Endothelial cell of umbilical vein (primary cell): Measurements from ENCODE around the gene SOX15. TPM values are rescaled to one million over a fixed set of nuclear protein-coding genes. Genes with fewer than 3 reads are reported as not detected.

Experiments used
- BruUV-seq: library from RNA; stranded (reverse); fragments of 400-500 nt; replicated peaks from 2 replicates; lab custom pipeline; 2021; lab: Mats Ljungman, UMichigan
- CTCF ChIA-PET: fragments of 300-600, 350-600 bp; sonication (Branson Sonifier 250); formaldehyde crosslinking; loops from one replicate; lab custom pipeline; 2021; ENCODE audit warnings: antibody characterized with exemption, inconsistent platforms; lab: Charles Lee
- POLR2A ChIA-PET: fragments of 300-600, 350-600 bp; sonication (Branson Sonifier 250); formaldehyde crosslinking; loops from one replicate; lab custom pipeline; 2021; ENCODE audit warnings: antibody characterized with exemption, inconsistent platforms; lab: Charles Lee
- DNase-seq: peaks from one replicate; pipeline ENCODE4 v3.0.0-alpha.2; 2011; ENCODE audit warnings: low read depth, low spot score
- FAIRE-seq: peaks from 2 replicates; lab custom pipeline; 2011; peaks lifted over from hg19 to GRCh38; lab: Jason Lieb, UNC
- H2AFZ ChIP-seq: 2 replicates; pipeline ENCODE4 v1.6.0; 2012; ENCODE audit warnings: low read depth, low read length, control low read depth, inconsistent platforms
- H3K27ac ChIP-seq: 2 replicates; pipeline ENCODE4 v1.5.1; 2011; ENCODE audit warnings: low read depth, mild to moderate bottlenecking, control low read depth, low read length, moderate library complexity; ENCODE audit not compliant: insufficient read depth
- H3K27me3 ChIP-seq, 2 experiments: 2 replicates each; pipeline versions ENCODE4 v1.6.0 to v1.6.1; 2011; ENCODE audit warnings: low read length in 2 of 2, mixed read lengths in 1 of 2; ENCODE audit not compliant: control insufficient read depth in 2 of 2, insufficient read depth in 2 of 2
- H3K36me3 ChIP-seq, 2 experiments: 2 replicates in 1 of 2; 3 replicates in 1 of 2; pipeline ENCODE4 v1.5.1; 2011; ENCODE audit warnings: low read length in 2 of 2, mild to moderate bottlenecking in 1 of 2, moderate library complexity in 1 of 2; ENCODE audit not compliant: control insufficient read depth in 2 of 2, insufficient read depth in 2 of 2; ENCODE audit errors: extremely low read depth in 1 of 2
- H3K4me1 ChIP-seq: 3 replicates; pipeline ENCODE4 v1.5.1; 2011; ENCODE audit warnings: mild to moderate bottlenecking, low read length; ENCODE audit not compliant: control insufficient read depth, insufficient read depth; ENCODE audit errors: extremely low read depth
- H3K4me2 ChIP-seq: 2 replicates; pipeline ENCODE4 v1.6.1; 2011; ENCODE audit warnings: low read length, control low read depth, mixed read lengths; ENCODE audit not compliant: insufficient read depth
- H3K4me3 ChIP-seq, 3 experiments: fragments of 200-600 bp in 1 of 3; sonication (generic), shearing (Covaris generic) in 1 of 3; replicated peaks in 1 of 3; 2 replicates each; pipeline ENCODE4 v1.5.1; 2011 to 2016; ENCODE audit warnings: control low read depth in 3 of 3, low read length in 3 of 3, mild to moderate bottlenecking in 2 of 3, inconsistent platforms in 1 of 3, low read depth in 1 of 3, moderate library complexity in 1 of 3; ENCODE audit not compliant: insufficient read depth in 1 of 3
- H3K79me2 ChIP-seq: 2 replicates; pipeline ENCODE4 v1.6.0; 2012; ENCODE audit warnings: low read length, inconsistent platforms; ENCODE audit not compliant: control insufficient read depth, insufficient read depth
- H3K9ac ChIP-seq: replicated peaks from 2 replicates; pipeline ENCODE3; 2011; ENCODE audit warnings: low read length, control low read depth; ENCODE audit not compliant: insufficient read depth; ENCODE audit errors: extremely low read depth
- H3K9me1 ChIP-seq: replicated peaks from 3 replicates; pipeline ENCODE4 v1.6.0; 2011; ENCODE audit warnings: mild to moderate bottlenecking, low read length; ENCODE audit not compliant: control insufficient read depth, insufficient read depth; ENCODE audit errors: extremely low read depth
- H3K9me3 ChIP-seq: replicated peaks from 2 replicates; pipeline ENCODE4 v1.5.1; 2012; ENCODE audit warnings: low read length, inconsistent platforms; ENCODE audit not compliant: control insufficient read depth, insufficient read depth
- H4K20me1 ChIP-seq: replicated peaks from 2 replicates; pipeline ENCODE3; 2011; ENCODE audit warnings: mild to moderate bottlenecking, low read length; ENCODE audit not compliant: control insufficient read depth, insufficient read depth; ENCODE audit errors: extremely low read depth
- EZH2 ChIP-seq: IDR thresholded peaks from 2 replicates; pipeline ENCODE4 v1.6.1; 2012; ENCODE audit warnings: borderline replicate concordance, low read depth, mild to moderate bottlenecking, moderate library complexity, low read length, inconsistent platforms; ENCODE audit not compliant: severe bottlenecking
- FOS ChIP-seq: IDR thresholded peaks from 2 replicates; pipeline ENCODE4 v1.6.1; 2011; ENCODE audit warnings: mild to moderate bottlenecking, low read length, moderate library complexity, borderline replicate concordance; ENCODE audit not compliant: insufficient read depth
- GATA2 ChIP-seq: IDR thresholded peaks from 2 replicates; pipeline ENCODE4 v1.7.0; 2011; ENCODE audit warnings: low read depth, mild to moderate bottlenecking, moderate library complexity, mixed read lengths, low read length; ENCODE audit not compliant: insufficient read length, insufficient read depth
- JUN ChIP-seq: IDR thresholded peaks from 2 replicates; pipeline ENCODE4 v1.6.1; 2011; ENCODE audit warnings: borderline replicate concordance, low read depth; ENCODE audit not compliant: insufficient read length, insufficient read depth
- MYC ChIP-seq: IDR thresholded peaks from one replicate; pipeline ENCODE4 v1.6.1; 2011; ENCODE audit warnings: mild to moderate bottlenecking, low read depth, low read length
- POLR2A ChIP-seq: IDR thresholded peaks from 2 replicates; pipeline ENCODE4 v1.6.1; 2012; ENCODE audit warnings: low read depth, mild to moderate bottlenecking, control low read depth, low read length
- POLR2AphosphoS5 ChIP-seq: IDR thresholded peaks from 2 replicates; pipeline ENCODE4 v1.6.1; 2012; ENCODE audit warnings: low read depth, mild to moderate bottlenecking, control low read depth, low read length, moderate library complexity; ENCODE audit not compliant: insufficient read depth
- dilution Hi-C: fragments of 300-500 bp; cut with MboI; formaldehyde crosslinking; loops from one replicate; pipeline ENCODE4 v1.15.0; 2019; ENCODE audit warnings: low sequenced_read_pairs; ENCODE audit not compliant: extremely low pct_ligation_motif_present
- intact Hi-C: fragments of 100-400 bp; cut with micrococcal nuclease; formaldehyde crosslinking; loops from one replicate; pipeline ENCODE4 v1.10.0; 2022
- polyA plus RNA-seq, 4 experiments: library from polyadenylated mRNA; depleted of rRNA in 3 of 4; stranded (reverse) in 3 of 4; unstranded in 1 of 4; fragments of >200 nt; gene quantifications; 2 replicates each; pipeline versions ENCODE4 v1.2.1 to v1.2.3, GENCODE V29; 2011 to 2012; ENCODE audit warnings: missing spikeins in 1 of 4
- total RNA-seq: library from RNA; stranded (reverse); gene quantifications from 2 replicates; pipeline ENCODE4 v1.2.3, GENCODE V29; 2021
- TF ChIP-seq, protein P1 (sequence below): IDR thresholded peaks from 2 replicates; pipeline ENCODE4 v1.6.1; 2011; ENCODE audit not compliant: insufficient read depth, insufficient read length
- TF ChIP-seq, protein P2 (sequence below), 2 donors: IDR thresholded peaks; 1 replicate in 1 of 2; 2 replicates in 1 of 2; pipeline ENCODE4 v1.5.1; 2011; ENCODE audit warnings: low read length in 2 of 2, mild to moderate bottlenecking in 2 of 2, moderate library complexity in 2 of 2, control low read depth in 1 of 2, inconsistent platforms in 1 of 2, low read depth in 1 of 2; ENCODE audit not compliant: insufficient read depth in 1 of 2; ENCODE audit errors: extremely low read depth in 1 of 2

The SOX15 gene
- total and polyA plus RNA-seq, 2 donors (not counting 3 experiments of a cell fraction or from before 2014, with no cell fraction given) = 0.26 to 0.46 TPM

DNA sequence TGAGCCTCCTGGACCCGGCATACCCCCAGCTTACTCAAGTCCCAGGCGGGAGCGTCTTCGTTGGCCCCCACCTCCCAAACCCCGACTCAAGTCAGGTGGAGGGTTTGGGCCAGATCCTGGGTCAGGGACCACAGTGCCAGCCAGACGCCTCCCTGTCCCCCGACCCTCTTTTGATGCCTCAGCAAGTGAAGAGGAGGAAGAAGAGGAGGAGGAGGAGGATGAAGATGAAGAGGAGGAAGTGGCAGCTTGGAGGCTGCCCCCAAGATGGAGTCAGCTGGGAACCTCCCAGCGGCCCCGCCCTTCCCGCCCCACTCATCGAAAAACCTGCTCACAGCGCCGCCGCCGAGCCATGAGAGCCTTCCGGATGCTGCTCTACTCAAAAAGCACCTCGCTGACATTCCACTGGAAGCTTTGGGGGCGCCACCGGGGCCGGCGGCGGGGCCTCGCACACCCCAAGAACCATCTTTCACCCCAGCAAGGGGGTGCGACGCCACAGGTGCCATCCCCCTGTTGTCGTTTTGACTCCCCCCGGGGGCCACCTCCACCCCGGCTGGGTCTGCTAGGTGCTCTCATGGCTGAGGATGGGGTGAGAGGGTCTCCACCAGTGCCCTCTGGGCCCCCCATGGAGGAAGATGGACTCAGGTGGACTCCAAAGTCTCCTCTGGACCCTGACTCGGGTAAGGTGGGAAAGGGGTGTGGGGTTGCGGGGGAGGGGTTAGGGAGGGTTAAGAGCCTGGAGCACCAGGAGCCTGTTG, 26.6 kb downstream of the SOX15 start:
- dilution Hi-C loops (no loop called here), intact Hi-C loops (no loop called here)
- POLR2A ChIA-PET = interaction anchor here (0.6 kb wide), 1 partner anchor 16 kb away, joined by 4 read pairs; no protein-coding TSS in a partner anchor
- FAIRE-seq (no peak), DNase-seq (no peak)
- H3K79me2 ChIP-seq = peaks cover 39% of the 10 kb centered on the region
- H4K20me1 ChIP-seq = no peaks in the 10 kb centered on the region
- peak overlapping the region; percentile 82 for H3K4me2 ChIP-seq
- peaks cover 26% of the 10 kb centered on the region for H3K4me1 ChIP-seq
- no peak overlapping the region for H3K27ac ChIP-seq
- BruUV-seq = no TSS peak
- H3K4me3 ChIP-seq = no peak overlapping the region
- CTCF ChIA-PET = interaction anchor here (5.6 to 6.7 kb wide), 2 partner anchors 25 to 48 kb away, joined by 61 to 314 read pairs; partner anchors contain the start of gene SOX15
- H3K9me1 ChIP-seq = no peaks in the 10 kb centered on the region
- no peaks in the 10 kb centered on the region for H3K9me3 ChIP-seq
- H3K27me3 ChIP-seq = no peaks in the 10 kb centered on the region
- TF ChIP-seq POLR2A = no peak
- TF ChIP-seq MYC = no peak
- TF ChIP-seq GATA2 = no peak
- no peak for TF ChIP-seq JUN
- no peak for TF ChIP-seq EZH2
- TF ChIP-seq FOS = no peak
- TF ChIP-seq, protein P1, sequence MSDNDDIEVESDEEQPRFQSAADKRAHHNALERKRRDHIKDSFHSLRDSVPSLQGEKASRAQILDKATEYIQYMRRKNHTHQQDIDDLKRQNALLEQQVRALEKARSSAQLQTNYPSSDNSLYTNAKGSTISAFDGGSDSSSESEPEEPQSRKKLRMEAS = no peak
- TF ChIP-seq, protein P2, sequence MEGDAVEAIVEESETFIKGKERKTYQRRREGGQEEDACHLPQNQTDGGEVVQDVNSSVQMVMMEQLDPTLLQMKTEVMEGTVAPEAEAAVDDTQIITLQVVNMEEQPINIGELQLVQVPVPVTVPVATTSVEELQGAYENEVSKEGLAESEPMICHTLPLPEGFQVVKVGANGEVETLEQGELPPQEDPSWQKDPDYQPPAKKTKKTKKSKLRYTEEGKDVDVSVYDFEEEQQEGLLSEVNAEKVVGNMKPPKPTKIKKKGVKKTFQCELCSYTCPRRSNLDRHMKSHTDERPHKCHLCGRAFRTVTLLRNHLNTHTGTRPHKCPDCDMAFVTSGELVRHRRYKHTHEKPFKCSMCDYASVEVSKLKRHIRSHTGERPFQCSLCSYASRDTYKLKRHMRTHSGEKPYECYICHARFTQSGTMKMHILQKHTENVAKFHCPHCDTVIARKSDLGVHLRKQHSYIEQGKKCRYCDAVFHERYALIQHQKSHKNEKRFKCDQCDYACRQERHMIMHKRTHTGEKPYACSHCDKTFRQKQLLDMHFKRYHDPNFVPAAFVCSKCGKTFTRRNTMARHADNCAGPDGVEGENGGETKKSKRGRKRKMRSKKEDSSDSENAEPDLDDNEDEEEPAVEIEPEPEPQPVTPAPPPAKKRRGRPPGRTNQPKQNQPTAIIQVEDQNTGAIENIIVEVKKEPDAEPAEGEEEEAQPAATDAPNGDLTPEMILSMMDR (IDR thresholded peaks at IDR 0.05; ENCODE audit: extremely low read depth in 1 of 2, insufficient read depth in 1 of 2, low read depth in 1 of 2, low read length in 2 of 2) = no peak
- no peak for TF ChIP-seq POLR2AphosphoS5
- H3K9ac ChIP-seq = peak overlapping the region; percentile 67
- peaks cover 8 to 19% of the 10 kb centered on the region in 2 experiments for H3K36me3 ChIP-seq
- no peak overlapping the region for H2AFZ ChIP-seq
